Endothelial cell of umbilical vein (primary cell): ENCODE data around the gene PRKG1. TPM values are rescaled to one million over a fixed set of nuclear protein-coding genes. Genes with fewer than 3 reads are reported as not detected.

Experiments used
- BruUV-seq: library from RNA; stranded (reverse); fragments of 400-500 nt; replicated peaks from 2 replicates; lab custom pipeline; 2021; lab: Mats Ljungman, UMichigan
- CTCF ChIA-PET: fragments of 300-600, 350-600 bp; sonication (Branson Sonifier 250); formaldehyde crosslinking; loops from one replicate; lab custom pipeline; 2021; ENCODE audit warnings: antibody characterized with exemption, inconsistent platforms; lab: Charles Lee
- POLR2A ChIA-PET: fragments of 300-600, 350-600 bp; sonication (Branson Sonifier 250); formaldehyde crosslinking; loops from one replicate; lab custom pipeline; 2021; ENCODE audit warnings: antibody characterized with exemption, inconsistent platforms; lab: Charles Lee
- DNase-seq: peaks from one replicate; pipeline ENCODE4 v3.0.0-alpha.2; 2011; ENCODE audit warnings: low read depth, low spot score
- FAIRE-seq: peaks from 2 replicates; lab custom pipeline; 2011; peaks lifted over from hg19 to GRCh38; lab: Jason Lieb, UNC
- H2AFZ ChIP-seq: 2 replicates; pipeline ENCODE4 v1.6.0; 2012; ENCODE audit warnings: low read depth, low read length, control low read depth, inconsistent platforms
- H3K27ac ChIP-seq: 2 replicates; pipeline ENCODE4 v1.5.1; 2011; ENCODE audit warnings: low read depth, mild to moderate bottlenecking, control low read depth, low read length, moderate library complexity; ENCODE audit not compliant: insufficient read depth
- H3K27me3 ChIP-seq, 2 experiments: 2 replicates each; pipeline versions ENCODE4 v1.6.0 to v1.6.1; 2011; ENCODE audit warnings: low read length in 2 of 2, mixed read lengths in 1 of 2; ENCODE audit not compliant: control insufficient read depth in 2 of 2, insufficient read depth in 2 of 2
- H3K36me3 ChIP-seq, 2 experiments: 2 replicates in 1 of 2; 3 replicates in 1 of 2; pipeline ENCODE4 v1.5.1; 2011; ENCODE audit warnings: low read length in 2 of 2, mild to moderate bottlenecking in 1 of 2, moderate library complexity in 1 of 2; ENCODE audit not compliant: control insufficient read depth in 2 of 2, insufficient read depth in 2 of 2; ENCODE audit errors: extremely low read depth in 1 of 2
- H3K4me1 ChIP-seq: 3 replicates; pipeline ENCODE4 v1.5.1; 2011; ENCODE audit warnings: mild to moderate bottlenecking, low read length; ENCODE audit not compliant: control insufficient read depth, insufficient read depth; ENCODE audit errors: extremely low read depth
- H3K4me2 ChIP-seq: 2 replicates; pipeline ENCODE4 v1.6.1; 2011; ENCODE audit warnings: low read length, control low read depth, mixed read lengths; ENCODE audit not compliant: insufficient read depth
- H3K4me3 ChIP-seq, 3 experiments: fragments of 200-600 bp in 1 of 3; sonication (generic), shearing (Covaris generic) in 1 of 3; replicated peaks in 1 of 3; 2 replicates each; pipeline ENCODE4 v1.5.1; 2011 to 2016; ENCODE audit warnings: control low read depth in 3 of 3, low read length in 3 of 3, mild to moderate bottlenecking in 2 of 3, inconsistent platforms in 1 of 3, low read depth in 1 of 3, moderate library complexity in 1 of 3; ENCODE audit not compliant: insufficient read depth in 1 of 3
- H3K79me2 ChIP-seq: 2 replicates; pipeline ENCODE4 v1.6.0; 2012; ENCODE audit warnings: low read length, inconsistent platforms; ENCODE audit not compliant: control insufficient read depth, insufficient read depth
- H3K9ac ChIP-seq: replicated peaks from 2 replicates; pipeline ENCODE3; 2011; ENCODE audit warnings: low read length, control low read depth; ENCODE audit not compliant: insufficient read depth; ENCODE audit errors: extremely low read depth
- H3K9me1 ChIP-seq: replicated peaks from 3 replicates; pipeline ENCODE4 v1.6.0; 2011; ENCODE audit warnings: mild to moderate bottlenecking, low read length; ENCODE audit not compliant: control insufficient read depth, insufficient read depth; ENCODE audit errors: extremely low read depth
- H3K9me3 ChIP-seq: replicated peaks from 2 replicates; pipeline ENCODE4 v1.5.1; 2012; ENCODE audit warnings: low read length, inconsistent platforms; ENCODE audit not compliant: control insufficient read depth, insufficient read depth
- H4K20me1 ChIP-seq: replicated peaks from 2 replicates; pipeline ENCODE3; 2011; ENCODE audit warnings: mild to moderate bottlenecking, low read length; ENCODE audit not compliant: control insufficient read depth, insufficient read depth; ENCODE audit errors: extremely low read depth
- EZH2 ChIP-seq: IDR thresholded peaks from 2 replicates; pipeline ENCODE4 v1.6.1; 2012; ENCODE audit warnings: borderline replicate concordance, low read depth, mild to moderate bottlenecking, moderate library complexity, low read length, inconsistent platforms; ENCODE audit not compliant: severe bottlenecking
- FOS ChIP-seq: IDR thresholded peaks from 2 replicates; pipeline ENCODE4 v1.6.1; 2011; ENCODE audit warnings: mild to moderate bottlenecking, low read length, moderate library complexity, borderline replicate concordance; ENCODE audit not compliant: insufficient read depth
- GATA2 ChIP-seq: IDR thresholded peaks from 2 replicates; pipeline ENCODE4 v1.7.0; 2011; ENCODE audit warnings: low read depth, mild to moderate bottlenecking, moderate library complexity, mixed read lengths, low read length; ENCODE audit not compliant: insufficient read length, insufficient read depth
- JUN ChIP-seq: IDR thresholded peaks from 2 replicates; pipeline ENCODE4 v1.6.1; 2011; ENCODE audit warnings: borderline replicate concordance, low read depth; ENCODE audit not compliant: insufficient read length, insufficient read depth
- MYC ChIP-seq: IDR thresholded peaks from one replicate; pipeline ENCODE4 v1.6.1; 2011; ENCODE audit warnings: mild to moderate bottlenecking, low read depth, low read length
- POLR2A ChIP-seq: IDR thresholded peaks from 2 replicates; pipeline ENCODE4 v1.6.1; 2012; ENCODE audit warnings: low read depth, mild to moderate bottlenecking, control low read depth, low read length
- POLR2AphosphoS5 ChIP-seq: IDR thresholded peaks from 2 replicates; pipeline ENCODE4 v1.6.1; 2012; ENCODE audit warnings: low read depth, mild to moderate bottlenecking, control low read depth, low read length, moderate library complexity; ENCODE audit not compliant: insufficient read depth
- dilution Hi-C: fragments of 300-500 bp; cut with MboI; formaldehyde crosslinking; loops from one replicate; pipeline ENCODE4 v1.15.0; 2019; ENCODE audit warnings: low sequenced_read_pairs; ENCODE audit not compliant: extremely low pct_ligation_motif_present
- intact Hi-C: fragments of 100-400 bp; cut with micrococcal nuclease; formaldehyde crosslinking; loops from one replicate; pipeline ENCODE4 v1.10.0; 2022
- polyA plus RNA-seq, 4 experiments: library from polyadenylated mRNA; depleted of rRNA in 3 of 4; stranded (reverse) in 3 of 4; unstranded in 1 of 4; fragments of >200 nt; gene quantifications; 2 replicates each; pipeline versions ENCODE4 v1.2.1 to v1.2.3, GENCODE V29; 2011 to 2012; ENCODE audit warnings: missing spikeins in 1 of 4
- total RNA-seq: library from RNA; stranded (reverse); gene quantifications from 2 replicates; pipeline ENCODE4 v1.2.3, GENCODE V29; 2021
- TF ChIP-seq, protein P1 (sequence below), 2 donors: IDR thresholded peaks; 1 replicate in 1 of 2; 2 replicates in 1 of 2; pipeline ENCODE4 v1.5.1; 2011; ENCODE audit warnings: low read length in 2 of 2, mild to moderate bottlenecking in 2 of 2, moderate library complexity in 2 of 2, control low read depth in 1 of 2, inconsistent platforms in 1 of 2, low read depth in 1 of 2; ENCODE audit not compliant: insufficient read depth in 1 of 2; ENCODE audit errors: extremely low read depth in 1 of 2
- TF ChIP-seq, protein P2 (sequence below): IDR thresholded peaks from 2 replicates; pipeline ENCODE4 v1.6.1; 2011; ENCODE audit not compliant: insufficient read depth, insufficient read length

PRKG1 gene
- total and polyA plus RNA-seq, 2 donors (not counting 3 experiments of a cell fraction or from before 2014, with no cell fraction given) = 0.01 to 0.18 TPM

DNA sequence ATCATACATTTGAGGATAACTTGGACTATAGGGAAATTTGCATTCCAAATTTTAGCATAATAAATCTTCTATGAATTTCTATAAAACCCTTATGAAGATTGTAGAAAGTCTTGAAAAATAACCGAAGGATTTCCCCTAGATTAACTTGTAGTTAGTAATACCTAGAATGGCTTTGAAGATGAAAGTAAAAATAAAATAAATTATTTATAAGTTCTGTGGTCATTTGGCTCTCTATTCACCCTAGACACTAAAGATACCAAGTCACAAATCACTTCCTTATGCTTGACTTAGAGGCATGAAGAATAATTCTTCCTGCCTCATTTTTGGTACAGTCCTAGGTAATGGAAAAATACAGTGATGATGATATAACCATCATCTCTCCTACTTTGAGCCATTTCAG is 545.8 kb downstream of the PRKG1 start:
- H2AFZ ChIP-seq = no peak overlapping the region
- H3K79me2 ChIP-seq = no peaks in the 10 kb centered on the region
- no TSS peak for BruUV-seq
- FAIRE-seq (no peak), DNase-seq (no peak)
- peaks cover 1 to 2% of the 10 kb centered on the region in 2 experiments for H3K27me3 ChIP-seq
- ChIA-PET POLR2A (no interaction called here), CTCF (no interaction called here)
- H3K9me1 ChIP-seq = no peaks in the 10 kb centered on the region
- no peaks in the 10 kb centered on the region for H3K36me3 ChIP-seq
- no peak overlapping the region for H3K4me2 ChIP-seq
- TF ChIP-seq JUN = no peak
- TF ChIP-seq FOS = no peak
- TF ChIP-seq, protein P1, sequence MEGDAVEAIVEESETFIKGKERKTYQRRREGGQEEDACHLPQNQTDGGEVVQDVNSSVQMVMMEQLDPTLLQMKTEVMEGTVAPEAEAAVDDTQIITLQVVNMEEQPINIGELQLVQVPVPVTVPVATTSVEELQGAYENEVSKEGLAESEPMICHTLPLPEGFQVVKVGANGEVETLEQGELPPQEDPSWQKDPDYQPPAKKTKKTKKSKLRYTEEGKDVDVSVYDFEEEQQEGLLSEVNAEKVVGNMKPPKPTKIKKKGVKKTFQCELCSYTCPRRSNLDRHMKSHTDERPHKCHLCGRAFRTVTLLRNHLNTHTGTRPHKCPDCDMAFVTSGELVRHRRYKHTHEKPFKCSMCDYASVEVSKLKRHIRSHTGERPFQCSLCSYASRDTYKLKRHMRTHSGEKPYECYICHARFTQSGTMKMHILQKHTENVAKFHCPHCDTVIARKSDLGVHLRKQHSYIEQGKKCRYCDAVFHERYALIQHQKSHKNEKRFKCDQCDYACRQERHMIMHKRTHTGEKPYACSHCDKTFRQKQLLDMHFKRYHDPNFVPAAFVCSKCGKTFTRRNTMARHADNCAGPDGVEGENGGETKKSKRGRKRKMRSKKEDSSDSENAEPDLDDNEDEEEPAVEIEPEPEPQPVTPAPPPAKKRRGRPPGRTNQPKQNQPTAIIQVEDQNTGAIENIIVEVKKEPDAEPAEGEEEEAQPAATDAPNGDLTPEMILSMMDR (IDR thresholded peaks at IDR 0.05; ENCODE audit: extremely low read depth in 1 of 2, insufficient read depth in 1 of 2, low read depth in 1 of 2, low read length in 2 of 2) = no peak
- no peak for TF ChIP-seq GATA2
- no peak for TF ChIP-seq POLR2AphosphoS5
- no peak for TF ChIP-seq EZH2
- TF ChIP-seq MYC = no peak
- no peak for TF ChIP-seq POLR2A
- TF ChIP-seq, protein P2, sequence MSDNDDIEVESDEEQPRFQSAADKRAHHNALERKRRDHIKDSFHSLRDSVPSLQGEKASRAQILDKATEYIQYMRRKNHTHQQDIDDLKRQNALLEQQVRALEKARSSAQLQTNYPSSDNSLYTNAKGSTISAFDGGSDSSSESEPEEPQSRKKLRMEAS = no peak
- no peak overlapping the region for H3K9ac ChIP-seq
- intact Hi-C loops (no loop called here), dilution Hi-C loops (no loop called here)
- H4K20me1 ChIP-seq = no peaks in the 10 kb centered on the region
- no peak overlapping the region for H3K4me3 ChIP-seq
- peaks cover 11% of the 10 kb centered on the region for H3K4me1 ChIP-seq
- no peak overlapping the region for H3K27ac ChIP-seq
- H3K9me3 ChIP-seq = no peaks in the 10 kb centered on the region
